ENCODE data around the gene VAPA.
"Not testable (repeated sequence)": the region's sequence is repeated elsewhere in the genome, so short reads cannot be mapped to it uniquely, and the experiment has no call there.

The VAPA gene

GRCh38 chr18:9894454-9895068 is 19.3 kb upstream of the VAPA start:
- H3K4ac ChIP-seq (ENCODE audit: low read length), result no peak overlapping the region
- H3K9me3 ChIP-seq (replicated peaks in 1 of 2; ENCODE audit: control insufficient read depth in 2 of 2, insufficient read depth in 1 of 2, low read depth in 1 of 2, low read length in 2 of 2), result no peaks in the 10 kb centered on the region
- no peak overlapping the region for H2BK5ac ChIP-seq (ENCODE audit: low read length)
- H3K9ac ChIP-seq (ENCODE audit: low read depth, low read length, poor library complexity), result no peak overlapping the region
- no peak overlapping the region for H3K14ac ChIP-seq (ENCODE audit: low read length)
- WGBS, 2 donors (ENCODE audit: extremely low coverage in 2 of 2, insufficient read length in 2 of 2, insufficient replicate concordance in 1 of 2), result no CpG with 5 or more reads among the region's 6 CpGs
- no peak overlapping the region for H4K91ac ChIP-seq (ENCODE audit: low read depth, low read length, poor library complexity)
- no peak overlapping the region for H2BK15ac ChIP-seq (ENCODE audit: low read length)
- no peaks in the 10 kb centered on the region for H3K4me1 ChIP-seq (ENCODE audit: control insufficient read depth in 2 of 2, insufficient read depth in 1 of 2, low read depth in 1 of 2, low read length in 2 of 2)
- no peaks in the 10 kb centered on the region for H3K27me3 ChIP-seq (ENCODE audit: control insufficient read depth in 3 of 3, insufficient read depth in 3 of 3, low read depth in 1 of 3, low read length in 3 of 3)
- no peak overlapping the region for H3K4me2 ChIP-seq (ENCODE audit: insufficient read depth, low read length, poor library complexity, severe bottlenecking)
- no peak overlapping the region for H3K27ac ChIP-seq (replicated peaks; ENCODE audit: low read length)
- no peak overlapping the region for H3K18ac ChIP-seq (ENCODE audit: low read length)
- H3K4me3 ChIP-seq (ENCODE audit: low read length in 2 of 2), result no peak overlapping the region
- no peak for DNase-seq (ENCODE audit: low spot score)
- H4K8ac ChIP-seq (ENCODE audit: low read depth, low read length), result no peak overlapping the region
- no peak overlapping the region for H3K23ac ChIP-seq (ENCODE audit: low read depth, low read length, poor library complexity)
- no peaks in the 10 kb centered on the region for H3K79me1 ChIP-seq (ENCODE audit: low read depth, low read length)
- no peak overlapping the region for H2AK5ac ChIP-seq (ENCODE audit: low read depth, low read length)
- H2BK12ac ChIP-seq (ENCODE audit: low read length), result no peak overlapping the region
- no peak overlapping the region for H2AFZ ChIP-seq (ENCODE audit: low read length)
- H3K36me3 ChIP-seq (replicated peaks in 1 of 2; ENCODE audit: control insufficient read depth in 2 of 2, insufficient read depth in 2 of 2, low read length in 2 of 2), result no peaks in the 10 kb centered on the region
- no peak overlapping the region for H2BK120ac ChIP-seq (ENCODE audit: low read depth, low read length)

- Histone ChIP-seq H3K14ac (ENCODE audit: low read length) (no peak overlapping the region), H4K91ac (ENCODE audit: low read depth, low read length, poor library complexity) (no peak overlapping the region), H4K8ac (ENCODE audit: low read depth, low read length) (no peak overlapping the region), H3K4me3 (ENCODE audit: low read length in 2 of 2) (no peak overlapping the region), H3K79me1 (ENCODE audit: low read depth, low read length) (no peaks in the 10 kb centered on the region), H3K27me3 (ENCODE audit: control insufficient read depth in 3 of 3, insufficient read depth in 3 of 3, low read depth in 1 of 3, low read length in 3 of 3) (no peaks in the 10 kb centered on the region), H3K4ac (ENCODE audit: low read length) (no peak overlapping the region), H2BK120ac (ENCODE audit: low read depth, low read length) (no peak overlapping the region), H3K27ac (replicated peaks; ENCODE audit: low read length) (no peak overlapping the region), H2BK12ac (ENCODE audit: low read length) (no peak overlapping the region), H2AK5ac (ENCODE audit: low read depth, low read length) (no peak overlapping the region), H3K36me3 (replicated peaks in 1 of 2; ENCODE audit: control insufficient read depth in 2 of 2, insufficient read depth in 2 of 2, low read length in 2 of 2) (no peaks in the 10 kb centered on the region), H3K4me2 (ENCODE audit: insufficient read depth, low read length, poor library complexity, severe bottlenecking) (no peak overlapping the region), H2BK5ac (ENCODE audit: low read length) (no peak overlapping the region), H3K9me3 (replicated peaks in 1 of 2; ENCODE audit: control insufficient read depth in 2 of 2, insufficient read depth in 1 of 2, low read depth in 1 of 2, low read length in 2 of 2) (no peaks in the 10 kb centered on the region), H3K4me1 (ENCODE audit: control insufficient read depth in 2 of 2, insufficient read depth in 1 of 2, low read depth in 1 of 2, low read length in 2 of 2) (no peaks in the 10 kb centered on the region), H2BK15ac (ENCODE audit: low read length) (no peak overlapping the region), H3K18ac (ENCODE audit: low read length) (no peak overlapping the region), H2AFZ (ENCODE audit: low read length) (no peak overlapping the region), H3K23ac (ENCODE audit: low read depth, low read length, poor library complexity) (no peak overlapping the region), H3K9ac (ENCODE audit: low read depth, low read length, poor library complexity) (no peak overlapping the region)
- WGBS, 2 donors (ENCODE audit: extremely low coverage in 2 of 2, insufficient read length in 2 of 2, insufficient replicate concordance in 1 of 2), result no CpG with 5 or more reads among the region's 5 CpGs
- DNase-seq (ENCODE audit: low spot score), result no peak
Measured at GRCh38 chr18:9897129-9897528, 16.7 kb upstream of the VAPA start.

GRCh38 chr18:9897787-9898291 is 16.0 kb upstream of the VAPA start:
- H2BK12ac ChIP-seq (ENCODE audit: low read length), result not testable (repeated sequence)

GRCh38 chr18:9898792-9899549 is 14.8 kb upstream of the VAPA start:
- H2BK15ac ChIP-seq (ENCODE audit: low read length), result no peak overlapping the region
- no peak overlapping the region for H3K18ac ChIP-seq (ENCODE audit: low read length)
- H3K4me3 ChIP-seq (ENCODE audit: low read length in 2 of 2), result no peak overlapping the region
- no peaks in the 10 kb centered on the region for H3K79me1 ChIP-seq (ENCODE audit: low read depth, low read length)
- no peak overlapping the region for H3K4ac ChIP-seq (ENCODE audit: low read length)
- no peaks in the 10 kb centered on the region for H3K27me3 ChIP-seq (ENCODE audit: control insufficient read depth in 3 of 3, insufficient read depth in 3 of 3, low read depth in 1 of 3, low read length in 3 of 3)
- no peak overlapping the region for H2AK5ac ChIP-seq (ENCODE audit: low read depth, low read length)
- no peak overlapping the region for H3K4me2 ChIP-seq (ENCODE audit: insufficient read depth, low read length, poor library complexity, severe bottlenecking)
- H2BK120ac ChIP-seq (ENCODE audit: low read depth, low read length), result no peak overlapping the region
- no peak overlapping the region for H3K9ac ChIP-seq (ENCODE audit: low read depth, low read length, poor library complexity)
- no peak overlapping the region for H3K14ac ChIP-seq (ENCODE audit: low read length)
- H3K4me1 ChIP-seq (ENCODE audit: control insufficient read depth in 2 of 2, insufficient read depth in 1 of 2, low read depth in 1 of 2, low read length in 2 of 2), result no peaks in the 10 kb centered on the region
- no peak overlapping the region for H2AFZ ChIP-seq (ENCODE audit: low read length)
- no peak overlapping the region for H4K8ac ChIP-seq (ENCODE audit: low read depth, low read length)
- no peak overlapping the region for H3K27ac ChIP-seq (replicated peaks; ENCODE audit: low read length)
- H3K36me3 ChIP-seq (replicated peaks in 1 of 2; ENCODE audit: control insufficient read depth in 2 of 2, insufficient read depth in 2 of 2, low read length in 2 of 2), result no peaks in the 10 kb centered on the region
- no peak overlapping the region for H3K23ac ChIP-seq (ENCODE audit: low read depth, low read length, poor library complexity)
- H2BK12ac ChIP-seq (ENCODE audit: low read length), result no peak overlapping the region
- H2BK5ac ChIP-seq (ENCODE audit: low read length), result no peak overlapping the region
- no peak overlapping the region for H4K91ac ChIP-seq (ENCODE audit: low read depth, low read length, poor library complexity)
- no peaks in the 10 kb centered on the region for H3K9me3 ChIP-seq (replicated peaks in 1 of 2; ENCODE audit: control insufficient read depth in 2 of 2, insufficient read depth in 1 of 2, low read depth in 1 of 2, low read length in 2 of 2)
- WGBS, 2 donors (ENCODE audit: extremely low coverage in 2 of 2, insufficient read length in 2 of 2, insufficient replicate concordance in 1 of 2), result 100% methylated on average over 1 to 2 of the region's 11 CpGs
- no peak for DNase-seq (ENCODE audit: low spot score)

More at GRCh38 chr18:9897787-9898291, 16.0 kb upstream of the VAPA start:
- H3K9ac ChIP-seq (ENCODE audit: low read depth, low read length, poor library complexity); H2BK5ac ChIP-seq (ENCODE audit: low read length); H2BK15ac ChIP-seq (ENCODE audit: low read length); H3K23ac ChIP-seq (ENCODE audit: low read depth, low read length, poor library complexity); H2BK120ac ChIP-seq (ENCODE audit: low read depth, low read length); H3K27ac ChIP-seq (replicated peaks; ENCODE audit: low read length); H2AK5ac ChIP-seq (ENCODE audit: low read depth, low read length); H3K9me3 ChIP-seq (replicated peaks in 1 of 2; ENCODE audit: control insufficient read depth in 2 of 2, insufficient read depth in 1 of 2, low read depth in 1 of 2, low read length in 2 of 2); H3K36me3 ChIP-seq (replicated peaks in 1 of 2; ENCODE audit: control insufficient read depth in 2 of 2, insufficient read depth in 2 of 2, low read length in 2 of 2); H2AFZ ChIP-seq (ENCODE audit: low read length); H3K4me2 ChIP-seq (ENCODE audit: insufficient read depth, low read length, poor library complexity, severe bottlenecking); H3K4me1 ChIP-seq (ENCODE audit: control insufficient read depth in 2 of 2, insufficient read depth in 1 of 2, low read depth in 1 of 2, low read length in 2 of 2); H4K8ac ChIP-seq (ENCODE audit: low read depth, low read length); H3K79me1 ChIP-seq (ENCODE audit: low read depth, low read length); H3K14ac ChIP-seq (ENCODE audit: low read length); H3K4me3 ChIP-seq (ENCODE audit: low read length in 2 of 2); H3K18ac ChIP-seq (ENCODE audit: low read length); H4K91ac ChIP-seq (ENCODE audit: low read depth, low read length, poor library complexity); DNase-seq (ENCODE audit: low spot score); H3K27me3 ChIP-seq (ENCODE audit: control insufficient read depth in 3 of 3, insufficient read depth in 3 of 3, low read depth in 1 of 3, low read length in 3 of 3); H3K4ac ChIP-seq (ENCODE audit: low read length): not testable (repeated sequence)
- no CpG with 5 or more reads among the region's 10 CpGs for WGBS, 2 donors (ENCODE audit: extremely low coverage in 2 of 2, insufficient read length in 2 of 2, insufficient replicate concordance in 1 of 2)
